Measurements from ENCODE around the gene CTDSPL.

Gene CTDSPL

GRCh38 chr3:37853691-37854413 lies 7.8 kb upstream of the CTDSPL start:
- DNase-seq = no peak

GRCh38 chr3:37855363-37855970 lies 6.2 kb upstream of the CTDSPL start:
- DNase-seq = peak; percentile 70

- no peak for DNase-seq
These were observed 5.3 kb upstream of the CTDSPL start for GRCh38 chr3:37856381-37856780.

- DNase-seq = no peak
These were observed 2.9 kb upstream of the CTDSPL start for GRCh38 chr3:37858742-37859141.

- DNase-seq = no peak
These were observed 2.3 kb upstream of the CTDSPL start for GRCh38 chr3:37859354-37859753.

- no peak for DNase-seq
These were observed 1.8 kb upstream of the CTDSPL start for GRCh38 chr3:37859908-37860199.

- DNase-seq = peak; percentile 48
These were observed 681 bp downstream of the CTDSPL start for GRCh38 chr3:37862219-37862902.

- DNase-seq = no peak
These were observed 1.5 kb downstream of the CTDSPL start for GRCh38 chr3:37862903-37863815.

- no peak for DNase-seq
These were observed 2.5 kb downstream of the CTDSPL start for GRCh38 chr3:37863949-37864822.

GRCh38 chr3:37864904-37865303 lies 3.2 kb downstream of the CTDSPL start:
- DNase-seq = no peak

- no peak for DNase-seq
These were observed 5.5 kb downstream of the CTDSPL start for GRCh38 chr3:37867144-37867543.

GRCh38 chr3:37871858-37872257 lies 10.2 kb downstream of the CTDSPL start:
- no peak for DNase-seq

- no peak for DNase-seq
These were observed 10.9 kb downstream of the CTDSPL start for GRCh38 chr3:37872413-37873160.

- DNase-seq = no peak
These were observed 14.6 kb downstream of the CTDSPL start for GRCh38 chr3:37876279-37876678.

- DNase-seq = no peak
These were observed 21.0 kb downstream of the CTDSPL start for GRCh38 chr3:37882711-37883110.

- no peak for DNase-seq
These were observed 24.1 kb downstream of the CTDSPL start for GRCh38 chr3:37885814-37886213.

- DNase-seq = no peak
These were observed 24.7 kb downstream of the CTDSPL start for GRCh38 chr3:37886395-37886794.

GRCh38 chr3:37887062-37887461 lies 25.4 kb downstream of the CTDSPL start:
- no peak for DNase-seq

GRCh38 chr3:37887824-37888223 lies 26.1 kb downstream of the CTDSPL start:
- no peak for DNase-seq

- no peak for DNase-seq
These were observed 26.7 kb downstream of the CTDSPL start for GRCh38 chr3:37888421-37888820.

GRCh38 chr3:37890522-37890921 lies 28.8 kb downstream of the CTDSPL start:
- no peak for DNase-seq

GRCh38 chr3:37891227-37891626 lies 29.5 kb downstream of the CTDSPL start:
- no peak for DNase-seq

Measured in activated T-cell treated with anti-CD3 and anti-CD28 coated beads for 4 hours (primary cell).